PC-3 (cell line): ENCODE results near the gene MCOLN2. TPM values are rescaled to one million over a fixed set of nuclear protein-coding genes. Genes with fewer than 3 reads are reported as not detected.

Experiments used
- ATAC-seq: fragments of 200-7000 bp; cut with Tn5 transposase; 2 replicates; pipeline ENCODE4 v1.9.1; 2020; ENCODE audit warnings: mild to moderate bottlenecking, moderate library complexity
- BruUV-seq: library from RNA; stranded (reverse); fragments of 400-500 nt; replicated peaks from 2 replicates; lab custom pipeline; 2021; lab: Mats Ljungman, UMichigan
- CTCF ChIA-PET: fragments of 300-600 bp; sonication (Branson Sonifier 250); formaldehyde crosslinking; loops from one replicate; lab custom pipeline; 2022; ENCODE audit warnings: antibody characterized with exemption; lab: Charles Lee
- POLR2A ChIA-PET: fragments of 300-600 bp; sonication (Branson Sonifier 250); formaldehyde crosslinking; loops from one replicate; lab custom pipeline; 2022; ENCODE audit warnings: antibody characterized with exemption; ENCODE audit not compliant: unreplicated experiment; lab: Charles Lee
- DNase-seq: peaks from one replicate; pipeline ENCODE4 v3.0.0-alpha.2; 2015
- H2AFZ ChIP-seq: fragments of 300-600 bp; sonication (generic); 2 replicates; pipeline ENCODE4 v1.6.0; 2016; ENCODE audit warnings: antibody characterized with exemption, low read length
- H3F3A ChIP-seq: fragments of 300-600 bp; sonication (generic); one replicate; pipeline ENCODE4 v1.6.0; 2017; ENCODE audit warnings: antibody characterized with exemption, low read length, control low read depth, mild to moderate bottlenecking; ENCODE audit not compliant: unreplicated experiment
- H3K27ac ChIP-seq: fragments of 300-600 bp; sonication (generic); 2 replicates; pipeline ENCODE4 v1.5.1; 2016; ENCODE audit warnings: mild to moderate bottlenecking, low read length
- H3K27me3 ChIP-seq: fragments of 300-600 bp; sonication (generic); 2 replicates; pipeline ENCODE4 v1.6.1; 2016; ENCODE audit warnings: low read length, mixed read lengths
- H3K36me3 ChIP-seq: fragments of 300-600 bp; sonication (generic); 2 replicates; pipeline ENCODE4 v1.6.1; 2016; ENCODE audit warnings: low read depth, mixed run types, low read length, mixed read lengths
- H3K4me1 ChIP-seq: fragments of 300-600 bp; sonication (generic); 2 replicates; pipeline ENCODE4 v1.5.1; 2016; ENCODE audit warnings: low read length; ENCODE audit not compliant: insufficient read depth
- H3K4me2 ChIP-seq: fragments of 300-600 bp; sonication (generic); 2 replicates; pipeline ENCODE4 v1.6.0; 2016; ENCODE audit warnings: low read length
- H3K4me3 ChIP-seq: fragments of 300-600 bp; sonication (generic); 2 replicates; pipeline ENCODE4 v1.5.1; 2016; ENCODE audit warnings: mild to moderate bottlenecking, low read length, mixed read lengths
- H3K79me2 ChIP-seq: fragments of 300-600 bp; sonication (generic); 2 replicates; pipeline ENCODE4 v1.6.1; 2017; ENCODE audit warnings: low read length, mixed read lengths
- H3K9ac ChIP-seq: fragments of 300-600 bp; sonication (generic); 2 replicates; pipeline ENCODE4 v1.6.0; 2016; ENCODE audit warnings: mild to moderate bottlenecking, low read length
- H3K9me2 ChIP-seq: fragments of 300-600 bp; sonication (generic); replicated peaks from 2 replicates; pipeline ENCODE4 v1.6.1; 2016; ENCODE audit warnings: mixed run types, low read length, mixed read lengths
- H3K9me3 ChIP-seq: fragments of 300-600 bp; sonication (generic); 2 replicates; pipeline ENCODE4 v1.6.1; 2016; ENCODE audit warnings: low read length, mixed read lengths
- H4K20me1 ChIP-seq: fragments of 300-600 bp; sonication (generic); 2 replicates; pipeline ENCODE4 v1.6.1; 2016; ENCODE audit warnings: low read length, mixed read lengths
- CTCF ChIP-seq: fragments of 300-600 bp; sonication (generic); conservative IDR thresholded peaks from 2 replicates; pipeline ENCODE4 v1.5.1; 2017; ENCODE audit warnings: antibody characterized with exemption, low read depth, mild to moderate bottlenecking, low read length
- EZH2 ChIP-seq: fragments of 300-600 bp; sonication (generic); IDR thresholded peaks from one replicate; pipeline ENCODE4 v1.6.1; 2017; ENCODE audit warnings: antibody characterized with exemption, mild to moderate bottlenecking, low read length; ENCODE audit not compliant: unreplicated experiment
- EZH2phosphoT487 ChIP-seq: fragments of 300-600 bp; sonication (generic); IDR thresholded peaks from 2 replicates; pipeline ENCODE4 v1.6.1; 2018; ENCODE audit warnings: mild to moderate bottlenecking, antibody characterized with exemption, low read length, borderline replicate concordance
- intact Hi-C: fragments of 100-400 bp; cut with micrococcal nuclease; formaldehyde crosslinking; loops from 2 replicates; pipeline ENCODE4 v1.9.0; 2023
- total RNA-seq: library from RNA; depleted of rRNA; stranded (reverse); fragments of >200 nt; gene quantifications from 2 replicates; pipeline ENCODE4 v1.2.3, GENCODE V29; 2014

The MCOLN2 gene
- total RNA-seq, 1 experiment from 2014 or later = 24.6 TPM

- Histone ChIP-seq H2AFZ (no peak overlapping the region), H3K9me3 (no peaks in the 10 kb centered on the region), H3K4me2 (peak overlapping the region; percentile 66; the same call in 1 of the 2 replicates), H3K27me3 (no peaks in the 10 kb centered on the region), H3K9me2 (no peaks in the 10 kb centered on the region), H4K20me1 (no peaks in the 10 kb centered on the region), H3K9ac (no peak overlapping the region), H3K79me2 (peaks cover 29% of the 10 kb centered on the region), H3K36me3 (no peaks in the 10 kb centered on the region), H3F3A (no peaks in the 10 kb centered on the region), H3K27ac (no peak overlapping the region), H3K4me1 (peaks cover 28% of the 10 kb centered on the region), H3K4me3 (no peak overlapping the region)
- CTCF ChIA-PET = no interaction called here
- ATAC-seq (no peak), DNase-seq (no peak)
- intact Hi-C loops = no loop called here
- BruUV-seq = no TSS peak
- TF ChIP-seq EZH2phosphoT487 = no peak
- TF ChIP-seq CTCF = no peak
- no peak for TF ChIP-seq EZH2
- POLR2A ChIA-PET = no interaction called here
These were observed 106.3 kb downstream of the MCOLN2 start for GRCh38 chr1:84890566-84890965.

GRCh38 chr1:84889437-84889836, 107.5 kb downstream of the MCOLN2 start:
- Histone ChIP-seq H3F3A (no peaks in the 10 kb centered on the region), H3K9ac (no peak overlapping the region), H4K20me1 (no peaks in the 10 kb centered on the region), H2AFZ (no peak overlapping the region), H3K79me2 (peaks cover 35% of the 10 kb centered on the region), H3K4me1 (peaks cover 28% of the 10 kb centered on the region), H3K27ac (no peak overlapping the region), H3K4me2 (no peak overlapping the region), H3K27me3 (no peaks in the 10 kb centered on the region), H3K36me3 (0 out of 2 replicates have a peak, but pooled peaks cover 3% of the 10 kb centered on the region), H3K9me2 (no peaks in the 10 kb centered on the region), H3K9me3 (no peaks in the 10 kb centered on the region), H3K4me3 (no peak overlapping the region)
- no peak for TF ChIP-seq EZH2phosphoT487
- no peak for TF ChIP-seq CTCF
- no peak for TF ChIP-seq EZH2
- POLR2A ChIA-PET = no interaction called here
- BruUV-seq = no TSS peak
- CTCF ChIA-PET = no interaction called here
- ATAC-seq (no peak), DNase-seq (no peak)
- intact Hi-C loops = loop anchor here (5.0 kb wide), 1 partner anchor 48 kb away; no protein-coding TSS in a partner anchor

- CTCF ChIA-PET = no interaction called here
- no peaks in the 10 kb centered on the region for H3K27me3 ChIP-seq
These were observed 108.2 kb downstream of the MCOLN2 start for GRCh38 chr1:84888753-84889152.

More at GRCh38 chr1:84888753-84889152, 108.2 kb downstream of the MCOLN2 start:
- TF ChIP-seq EZH2phosphoT487 = no peak
- no peak for TF ChIP-seq EZH2
- TF ChIP-seq CTCF = no peak
- POLR2A ChIA-PET = interaction anchor here (0.5 kb wide), 1 partner anchor 388 kb away, joined by 3 read pairs; no protein-coding TSS in a partner anchor
- Histone ChIP-seq H3F3A (no peaks in the 10 kb centered on the region), H3K4me3 (no peak overlapping the region), H3K27ac (peak overlapping the region; percentile 84), H2AFZ (no peak overlapping the region), H3K9me3 (no peaks in the 10 kb centered on the region), H3K9ac (no peak overlapping the region), H3K36me3 (0 out of 2 replicates have a peak, but pooled peaks cover 3% of the 10 kb centered on the region), H3K4me2 (no peak overlapping the region), H4K20me1 (no peaks in the 10 kb centered on the region), H3K9me2 (no peaks in the 10 kb centered on the region), H3K79me2 (peaks cover 36% of the 10 kb centered on the region), H3K4me1 (peaks cover 28% of the 10 kb centered on the region)
- intact Hi-C loops = loop anchor here (5.0 kb wide), 1 partner anchor 49 kb away; no protein-coding TSS in a partner anchor
- DNase-seq = peak; percentile 69
- ATAC-seq = peak; percentile 65
- BruUV-seq = no TSS peak
